ENCODE measurements around the gene SLBP.
A peak's percentile ranks its signal among the peaks of the same experiment; 100 is the strongest.

The SLBP gene

DNA sequence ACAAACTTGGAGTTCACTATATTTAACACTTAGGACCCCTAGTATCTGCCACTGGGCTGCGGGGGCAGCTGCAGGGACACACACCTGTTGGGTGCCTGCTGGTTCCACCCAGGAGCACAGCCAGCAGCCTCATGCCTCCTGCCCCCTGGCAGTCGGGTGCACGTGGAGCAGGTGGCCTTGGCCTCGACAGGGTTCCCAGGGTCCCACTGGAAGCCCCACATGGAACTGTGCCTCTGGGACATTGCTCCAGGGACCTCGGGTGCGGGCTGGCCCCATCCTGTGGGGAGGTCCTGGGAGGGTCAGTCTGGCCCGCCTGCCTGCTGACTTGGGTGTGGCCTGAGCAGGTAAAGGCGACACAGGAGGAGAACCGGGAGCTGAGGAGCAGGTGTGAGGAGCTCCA, 27.2 kb upstream of the SLBP start:
- Histone ChIP-seq H3K36me3 (ENCODE audit: insufficient read depth, low read length) (peaks cover 47% of the 10 kb centered on the region), H2AFZ (ENCODE audit: low read length, unreplicated experiment) (no peak overlapping the region), H3K79me2 (ENCODE audit: control insufficient read depth, insufficient read depth, low read length, unreplicated experiment) (peaks cover 2% of the 10 kb centered on the region), H3K27me3 (ENCODE audit: insufficient read depth, low read length) (no peaks in the 10 kb centered on the region), H3K27ac (ENCODE audit: low read depth, low read length) (no peak overlapping the region), H3K4me3 (ENCODE audit: low read depth, low read length) (no peak overlapping the region), H3K4me1 (ENCODE audit: control insufficient read depth, insufficient read depth, low read length, unreplicated experiment) (no peaks in the 10 kb centered on the region)

DNA sequence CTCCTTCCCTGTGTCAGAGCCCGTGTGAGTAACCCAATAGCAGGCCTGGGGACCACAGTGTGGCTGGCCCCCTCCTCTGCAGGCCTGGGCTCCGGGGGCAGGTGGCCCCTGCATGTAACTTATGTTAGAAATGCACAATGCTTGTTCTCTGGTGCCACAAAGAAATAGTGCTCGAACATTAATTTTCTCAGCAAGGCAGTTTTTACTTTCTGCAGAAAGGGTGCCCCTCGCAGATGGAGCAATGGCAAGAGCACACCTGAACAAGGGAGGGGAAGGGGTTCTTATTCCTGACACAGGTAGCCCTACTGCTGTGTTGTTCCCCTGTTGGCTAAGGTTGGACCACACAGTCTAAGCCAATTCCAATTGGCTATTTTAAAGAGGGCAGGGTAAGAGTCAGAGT, 26.3 kb upstream of the SLBP start:
- Histone ChIP-seq H3K36me3 (ENCODE audit: insufficient read depth, low read length) (peaks cover 48% of the 10 kb centered on the region), H3K79me2 (ENCODE audit: control insufficient read depth, insufficient read depth, low read length, unreplicated experiment) (peaks cover 3% of the 10 kb centered on the region), H3K27me3 (ENCODE audit: insufficient read depth, low read length) (no peaks in the 10 kb centered on the region), H2AFZ (ENCODE audit: low read length, unreplicated experiment) (no peak overlapping the region), H3K4me3 (ENCODE audit: low read depth, low read length) (no peak overlapping the region), H3K4me1 (ENCODE audit: control insufficient read depth, insufficient read depth, low read length, unreplicated experiment) (no peaks in the 10 kb centered on the region), H3K27ac (ENCODE audit: low read depth, low read length) (no peak overlapping the region)

DNA sequence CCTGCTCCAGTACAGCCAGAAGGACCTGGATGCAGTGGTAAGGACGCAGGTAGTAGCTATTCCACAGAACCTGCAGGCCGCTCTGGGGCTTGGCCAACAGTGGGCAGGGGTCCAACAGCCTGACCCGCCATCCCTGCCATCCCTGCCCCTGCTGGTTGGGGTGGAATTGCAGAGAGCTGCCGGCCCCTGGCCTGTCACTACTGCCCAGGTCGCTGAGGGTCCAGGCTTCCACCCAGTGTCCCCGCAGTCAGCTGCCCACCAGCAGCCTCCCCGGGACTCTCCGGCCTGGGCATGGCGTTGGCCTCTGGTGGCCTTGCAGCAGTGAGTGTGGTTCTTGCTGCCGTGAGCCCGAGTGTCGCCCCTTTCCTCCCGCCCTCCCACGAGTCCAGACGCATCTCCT, 25.5 kb upstream of the SLBP start:
- H3K79me2 ChIP-seq (ENCODE audit: control insufficient read depth, insufficient read depth, low read length, unreplicated experiment), result peaks cover 7% of the 10 kb centered on the region
- no peak overlapping the region for H2AFZ ChIP-seq (ENCODE audit: low read length, unreplicated experiment)
- H3K27me3 ChIP-seq (ENCODE audit: insufficient read depth, low read length), result no peaks in the 10 kb centered on the region
- no peak overlapping the region for H3K27ac ChIP-seq (ENCODE audit: low read depth, low read length)
- peaks cover 56% of the 10 kb centered on the region for H3K36me3 ChIP-seq (ENCODE audit: insufficient read depth, low read length)
- no peak overlapping the region for H3K4me3 ChIP-seq (ENCODE audit: low read depth, low read length)
- no peaks in the 10 kb centered on the region for H3K4me1 ChIP-seq (ENCODE audit: control insufficient read depth, insufficient read depth, low read length, unreplicated experiment)

DNA sequence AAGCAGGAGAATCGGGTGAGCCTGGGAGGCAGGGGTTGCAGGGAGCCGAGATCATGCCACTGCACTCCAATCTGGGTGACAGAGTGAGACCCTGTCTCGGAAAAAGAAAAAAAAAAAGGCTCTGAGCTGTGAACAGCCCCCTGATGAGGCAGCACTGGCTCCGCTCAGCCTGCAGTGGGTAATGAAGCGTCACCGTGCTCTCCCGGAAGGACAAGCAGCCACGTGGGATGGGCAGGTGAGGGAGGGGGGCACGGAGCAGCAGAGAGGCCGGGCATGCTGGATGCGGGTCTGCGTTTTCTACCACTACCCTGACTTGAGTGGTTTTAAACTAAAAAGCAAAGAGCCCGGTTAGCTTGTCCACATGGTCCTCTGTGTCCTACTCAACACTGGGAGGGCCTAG, 24.7 kb upstream of the SLBP start:
- Histone ChIP-seq H3K4me3 (ENCODE audit: low read depth, low read length) (no peak overlapping the region), H3K36me3 (ENCODE audit: insufficient read depth, low read length) (peaks cover 62% of the 10 kb centered on the region), H3K4me1 (ENCODE audit: control insufficient read depth, insufficient read depth, low read length, unreplicated experiment) (no peaks in the 10 kb centered on the region), H2AFZ (ENCODE audit: low read length, unreplicated experiment) (no peak overlapping the region), H3K79me2 (ENCODE audit: control insufficient read depth, insufficient read depth, low read length, unreplicated experiment) (peaks cover 12% of the 10 kb centered on the region), H3K27me3 (ENCODE audit: insufficient read depth, low read length) (no peaks in the 10 kb centered on the region), H3K27ac (ENCODE audit: low read depth, low read length) (no peak overlapping the region)

DNA sequence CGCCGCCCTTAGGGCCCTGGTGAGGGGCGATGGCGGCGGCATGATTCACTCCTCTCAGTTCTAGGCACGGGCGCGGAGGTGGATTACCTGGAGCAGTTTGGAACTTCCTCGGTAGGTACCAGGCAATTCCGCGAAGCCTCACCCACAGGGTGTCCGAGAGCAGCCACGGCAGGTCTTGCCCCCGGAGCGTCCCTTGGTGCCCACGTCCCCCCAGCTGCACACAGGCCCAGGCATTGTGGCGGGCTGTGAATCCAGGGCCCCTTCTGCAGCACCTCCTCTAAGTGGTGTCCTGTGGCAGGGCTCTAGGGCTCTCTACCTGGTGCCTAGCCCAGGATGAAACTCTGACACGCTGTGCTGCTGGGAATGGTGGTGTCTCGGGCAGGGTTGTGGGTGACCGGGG, 23.1 kb upstream of the SLBP start:
- H3K4me3 ChIP-seq (ENCODE audit: low read depth, low read length), result no peak overlapping the region
- peaks cover 72% of the 10 kb centered on the region for H3K36me3 ChIP-seq (ENCODE audit: insufficient read depth, low read length)
- no peak overlapping the region for H2AFZ ChIP-seq (ENCODE audit: low read length, unreplicated experiment)
- no peak overlapping the region for H3K27ac ChIP-seq (ENCODE audit: low read depth, low read length)
- no peaks in the 10 kb centered on the region for H3K4me1 ChIP-seq (ENCODE audit: control insufficient read depth, insufficient read depth, low read length, unreplicated experiment)
- no peaks in the 10 kb centered on the region for H3K27me3 ChIP-seq (ENCODE audit: insufficient read depth, low read length)
- H3K79me2 ChIP-seq (ENCODE audit: control insufficient read depth, insufficient read depth, low read length, unreplicated experiment), result peaks cover 25% of the 10 kb centered on the region

DNA sequence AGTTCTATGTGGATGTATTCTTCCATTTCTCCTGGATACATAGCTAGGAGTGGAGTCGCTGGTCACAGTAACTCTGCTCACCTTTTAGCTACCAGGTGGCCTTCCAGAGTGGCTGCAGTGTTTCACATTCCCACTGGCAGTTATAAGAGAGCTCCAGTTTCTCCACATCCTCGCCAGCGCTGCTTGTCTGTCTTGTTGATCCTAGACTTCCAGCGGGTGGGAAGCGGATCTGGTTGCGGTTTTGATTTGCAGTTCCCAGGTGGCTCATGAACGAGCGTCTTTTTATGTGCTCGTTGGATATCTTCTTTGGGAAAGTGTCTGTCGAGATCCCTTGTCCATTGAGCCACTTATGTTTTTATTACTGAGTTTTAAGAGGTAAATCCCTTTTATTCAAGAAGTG, 20.8 kb upstream of the SLBP start:
- Histone ChIP-seq H3K27me3 (ENCODE audit: insufficient read depth, low read length) (no peaks in the 10 kb centered on the region), H3K27ac (ENCODE audit: low read depth, low read length) (no peak overlapping the region), H3K79me2 (ENCODE audit: control insufficient read depth, insufficient read depth, low read length, unreplicated experiment) (peaks cover 45% of the 10 kb centered on the region), H3K4me1 (ENCODE audit: control insufficient read depth, insufficient read depth, low read length, unreplicated experiment) (peaks cover 11% of the 10 kb centered on the region), H2AFZ (ENCODE audit: low read length, unreplicated experiment) (no peak overlapping the region), H3K4me3 (ENCODE audit: low read depth, low read length) (no peak overlapping the region), H3K36me3 (ENCODE audit: insufficient read depth, low read length) (peaks cover 63% of the 10 kb centered on the region)

DNA sequence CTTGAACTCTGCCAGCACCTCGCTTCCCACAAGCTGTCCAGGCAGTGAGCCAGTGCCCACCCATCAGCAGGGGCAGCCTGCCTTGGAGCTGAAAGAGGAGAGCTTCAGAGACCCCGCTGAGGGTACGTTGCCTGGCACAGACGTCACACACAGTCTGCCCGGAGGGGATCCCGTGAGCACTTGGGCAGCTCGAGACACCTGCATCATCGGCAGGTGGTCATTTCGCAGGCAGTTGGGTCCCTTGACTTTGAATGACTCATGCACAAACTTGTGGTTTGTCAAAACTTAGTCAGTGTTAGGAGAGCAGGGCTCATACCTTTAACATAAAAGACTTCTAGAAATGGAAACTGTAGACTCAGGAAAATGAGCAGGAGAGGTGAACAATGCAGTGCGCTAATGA, 19.1 kb upstream of the SLBP start:
- no peak overlapping the region for H3K27ac ChIP-seq (ENCODE audit: low read depth, low read length)
- no peak overlapping the region for H2AFZ ChIP-seq (ENCODE audit: low read length, unreplicated experiment)
- peaks cover 48% of the 10 kb centered on the region for H3K36me3 ChIP-seq (ENCODE audit: insufficient read depth, low read length)
- no peaks in the 10 kb centered on the region for H3K27me3 ChIP-seq (ENCODE audit: insufficient read depth, low read length)
- peaks cover 26% of the 10 kb centered on the region for H3K4me1 ChIP-seq (ENCODE audit: control insufficient read depth, insufficient read depth, low read length, unreplicated experiment)
- H3K4me3 ChIP-seq (ENCODE audit: low read depth, low read length), result no peak overlapping the region
- peaks cover 50% of the 10 kb centered on the region for H3K79me2 ChIP-seq (ENCODE audit: control insufficient read depth, insufficient read depth, low read length, unreplicated experiment)

DNA sequence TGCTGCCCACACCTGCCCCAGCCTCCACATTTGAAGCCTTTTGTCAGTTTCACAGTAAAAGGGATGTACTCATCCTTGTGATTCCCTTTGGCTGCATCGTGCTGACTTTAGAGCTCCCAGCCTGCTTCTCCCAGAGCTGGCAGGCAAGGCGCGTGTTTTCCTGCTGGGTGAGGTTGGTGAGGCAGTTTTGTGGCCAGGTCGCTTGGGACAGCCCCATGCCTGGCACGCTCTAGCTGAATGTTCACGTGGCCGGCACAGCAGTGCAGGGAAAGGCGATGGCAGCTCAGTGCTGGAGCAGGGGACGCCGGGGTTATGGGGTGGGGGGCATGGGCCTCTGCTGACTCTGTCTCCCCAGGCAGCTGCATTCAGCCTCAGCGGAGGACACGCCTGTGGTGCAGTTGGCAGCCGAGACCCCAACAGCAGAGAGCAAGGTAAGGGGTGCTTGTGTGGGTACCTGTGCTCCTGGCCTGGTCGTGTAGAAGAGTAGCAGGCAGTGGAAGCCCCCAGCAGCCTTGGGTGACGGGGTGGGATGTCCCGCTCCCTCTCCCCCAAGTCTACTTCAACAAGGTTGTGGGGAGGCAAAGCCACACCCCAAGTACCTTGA, 18.5 kb upstream of the SLBP start:
- Histone ChIP-seq H2AFZ (ENCODE audit: low read length, unreplicated experiment) (no peak overlapping the region), H3K36me3 (ENCODE audit: insufficient read depth, low read length) (peaks cover 46% of the 10 kb centered on the region), H3K27ac (ENCODE audit: low read depth, low read length) (no peak overlapping the region), H3K4me3 (ENCODE audit: low read depth, low read length) (no peak overlapping the region), H3K27me3 (ENCODE audit: insufficient read depth, low read length) (no peaks in the 10 kb centered on the region), H3K4me1 (ENCODE audit: control insufficient read depth, insufficient read depth, low read length, unreplicated experiment) (peaks cover 26% of the 10 kb centered on the region), H3K79me2 (ENCODE audit: control insufficient read depth, insufficient read depth, low read length, unreplicated experiment) (peaks cover 55% of the 10 kb centered on the region)

DNA sequence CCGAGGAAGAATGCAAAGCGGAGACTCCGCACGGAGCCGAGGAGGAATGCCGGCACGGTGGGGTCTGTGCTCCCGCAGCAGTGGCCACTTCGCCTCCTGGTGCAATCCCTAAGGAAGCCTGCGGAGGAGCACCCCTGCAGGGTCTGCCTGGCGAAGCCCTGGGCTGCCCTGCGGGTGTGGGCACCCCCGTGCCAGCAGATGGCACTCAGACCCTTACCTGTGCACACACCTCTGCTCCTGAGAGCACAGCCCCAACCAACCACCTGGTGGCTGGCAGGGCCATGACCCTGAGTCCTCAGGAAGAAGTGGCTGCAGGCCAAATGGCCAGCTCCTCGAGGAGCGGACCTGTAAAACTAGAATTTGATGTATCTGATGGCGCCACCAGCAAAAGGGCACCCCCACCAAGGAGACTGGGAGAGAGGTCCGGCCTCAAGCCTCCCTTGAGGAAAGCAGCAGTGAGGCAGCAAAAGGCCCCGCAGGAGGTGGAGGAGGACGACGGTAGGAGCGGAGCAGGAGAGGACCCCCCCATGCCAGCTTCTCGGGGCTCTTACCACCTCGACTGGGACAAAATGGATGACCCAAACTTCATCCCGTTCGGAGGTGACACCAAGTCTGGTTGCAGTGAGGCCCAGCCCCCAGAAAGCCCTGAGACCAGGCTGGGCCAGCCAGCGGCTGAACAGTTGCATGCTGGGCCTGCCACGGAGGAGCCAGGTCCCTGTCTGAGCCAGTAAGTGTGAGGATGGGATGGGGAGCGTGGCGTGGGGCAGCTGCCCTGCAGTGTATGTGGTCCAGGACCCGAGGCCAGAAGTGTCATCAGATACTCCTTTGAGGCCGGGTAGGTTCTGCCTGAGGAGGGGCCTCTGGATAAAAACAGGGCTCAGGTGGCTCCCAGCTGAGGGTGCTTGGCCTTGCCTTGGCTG, 16.2 kb upstream of the SLBP start:
- Histone ChIP-seq H3K27me3 (ENCODE audit: insufficient read depth, low read length) (no peaks in the 10 kb centered on the region), H3K36me3 (ENCODE audit: insufficient read depth, low read length) (peaks cover 39% of the 10 kb centered on the region; the same call in 1 of the 2 replicates), H3K4me3 (ENCODE audit: low read depth, low read length) (no peak overlapping the region), H3K27ac (ENCODE audit: low read depth, low read length) (peak overlapping the region; percentile 42), H3K79me2 (ENCODE audit: control insufficient read depth, insufficient read depth, low read length, unreplicated experiment) (peaks cover 63% of the 10 kb centered on the region), H2AFZ (ENCODE audit: low read length, unreplicated experiment) (no peak overlapping the region), H3K4me1 (ENCODE audit: control insufficient read depth, insufficient read depth, low read length, unreplicated experiment) (peaks cover 30% of the 10 kb centered on the region)

DNA sequence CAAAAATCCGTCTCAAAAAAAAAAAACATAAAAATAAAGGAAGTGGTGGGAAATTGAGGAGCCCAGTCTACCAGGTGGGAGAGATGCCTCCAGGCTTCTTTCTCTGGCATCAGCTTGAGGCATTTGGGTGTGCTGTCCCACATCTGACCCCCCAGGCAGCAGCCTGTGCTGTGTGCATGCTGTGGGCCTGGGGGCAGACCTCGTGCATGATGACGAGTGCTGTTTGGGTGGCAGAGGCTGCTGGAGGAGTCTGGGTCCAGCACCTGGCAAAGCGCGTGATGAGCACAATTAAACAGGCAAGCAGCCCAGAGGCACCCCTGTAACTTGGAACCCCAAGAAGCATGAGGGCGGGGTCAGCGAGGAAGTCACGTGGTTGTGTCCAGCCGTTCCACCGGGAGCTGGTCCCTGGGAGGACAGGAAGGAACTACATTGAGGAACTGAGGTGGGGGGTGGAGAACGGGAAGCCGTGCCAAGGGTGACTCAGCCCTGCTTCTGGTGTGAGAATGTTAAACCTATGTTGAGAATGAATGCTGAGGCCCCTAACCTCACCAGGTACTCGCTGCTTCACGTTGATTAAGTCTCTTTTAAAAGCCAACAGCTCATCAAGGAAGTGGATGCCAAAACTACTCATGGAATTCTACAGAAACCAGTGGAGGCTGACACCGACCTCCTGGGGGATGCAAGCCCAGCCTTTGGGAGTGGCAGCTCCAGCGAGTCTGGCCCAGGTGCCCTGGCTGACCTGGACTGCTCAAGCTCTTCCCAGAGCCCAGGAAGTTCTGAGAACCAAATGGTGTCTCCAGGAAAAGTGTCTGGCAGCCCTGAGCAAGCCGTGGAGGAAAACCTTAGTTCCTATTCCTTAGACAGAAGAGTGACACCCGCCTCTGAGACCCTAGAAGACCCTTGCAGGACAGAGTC, 15.3 kb upstream of the SLBP start:
- peak overlapping the region; percentile 42 for H3K27ac ChIP-seq (ENCODE audit: low read depth, low read length)
- H3K79me2 ChIP-seq (ENCODE audit: control insufficient read depth, insufficient read depth, low read length, unreplicated experiment), result peaks cover 65% of the 10 kb centered on the region
- no peak overlapping the region for H3K4me3 ChIP-seq (ENCODE audit: low read depth, low read length)
- H2AFZ ChIP-seq (ENCODE audit: low read length, unreplicated experiment), result no peak overlapping the region
- H3K4me1 ChIP-seq (ENCODE audit: control insufficient read depth, insufficient read depth, low read length, unreplicated experiment), result peaks cover 40% of the 10 kb centered on the region
- no peaks in the 10 kb centered on the region for H3K27me3 ChIP-seq (ENCODE audit: insufficient read depth, low read length)
- peaks cover 30% of the 10 kb centered on the region; the same call in 1 of the 2 replicates for H3K36me3 ChIP-seq (ENCODE audit: insufficient read depth, low read length)
